ENCODE results near the gene PSTPIP1. TPM values are rescaled to one million over a fixed set of nuclear protein-coding genes. Genes with fewer than 3 reads are reported as not detected.
A peak's percentile ranks its signal among the peaks of the same experiment; 100 is the strongest.

The PSTPIP1 gene
- total and polyA plus RNA-seq, 10 donors: 31.1 to 150 (median 84.0) TPM

DNA sequence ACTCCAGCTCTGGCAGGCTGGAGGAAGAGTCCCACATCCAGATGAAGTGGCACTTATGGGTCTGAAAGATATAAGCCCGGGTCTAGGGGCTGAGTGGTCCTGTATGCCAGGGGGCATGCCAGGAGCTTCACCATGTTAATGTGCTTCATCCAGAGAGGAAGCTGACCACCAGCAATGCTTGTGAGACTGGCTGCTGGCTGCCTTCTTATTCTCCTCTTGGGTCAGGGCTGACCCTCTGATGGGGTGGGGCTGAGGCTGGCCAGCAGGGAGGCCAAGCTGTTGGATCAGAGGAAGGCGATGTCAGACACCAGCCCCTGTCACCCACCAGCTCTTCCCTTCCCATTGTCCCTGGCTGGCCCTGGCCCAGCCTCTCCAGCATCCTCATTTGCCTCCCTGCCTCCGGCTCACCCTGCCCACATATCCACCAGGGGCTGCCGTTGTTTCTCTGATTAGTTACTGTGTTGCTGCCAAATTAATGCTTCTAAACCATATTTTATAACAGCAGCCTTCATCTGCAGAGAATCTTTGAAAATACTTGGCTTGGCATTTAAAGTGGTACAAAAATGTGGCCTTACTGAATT lies 20.4 kb upstream of the PSTPIP1 start:
- WGBS, 5 donors: 74 to 91% (median 81%) methylated on average over 4 of the region's 4 CpGs
- H3K4me3 ChIP-seq: no peak overlapping the region
- no peak overlapping the region for H3K27ac ChIP-seq
- peaks cover 0 to 33% (median 6%) of the 10 kb centered on the region in 6 donors for H3K4me1 ChIP-seq
- intact Hi-C loops (cut with DNase I; ENCODE audit: low total_unique reads): loop anchor here (10.0 kb wide), 1 partner anchor 50 kb away; no protein-coding TSS in a partner anchor
- H3K36me3 ChIP-seq: no peaks in the 10 kb centered on the region
- TF ChIP-seq POLR2AphosphoS5 (IDR thresholded peaks at IDR 0.05): no peak
- TF ChIP-seq CTCF (IDR thresholded peaks at IDR 0.05 in 8 of 11, conservative IDR thresholded peaks at IDR 0.05 in 3 of 11): no peak
- TF ChIP-seq POLR2A (IDR thresholded peaks at IDR 0.05): no peak
- H3K9me3 ChIP-seq: peaks cover 0 to 6% (median 0%) of the 10 kb centered on the region in 8 donors
- no peak for DNase-seq
- no peaks in the 10 kb centered on the region for H3K27me3 ChIP-seq (replicated peaks in 1 of 7)

DNA sequence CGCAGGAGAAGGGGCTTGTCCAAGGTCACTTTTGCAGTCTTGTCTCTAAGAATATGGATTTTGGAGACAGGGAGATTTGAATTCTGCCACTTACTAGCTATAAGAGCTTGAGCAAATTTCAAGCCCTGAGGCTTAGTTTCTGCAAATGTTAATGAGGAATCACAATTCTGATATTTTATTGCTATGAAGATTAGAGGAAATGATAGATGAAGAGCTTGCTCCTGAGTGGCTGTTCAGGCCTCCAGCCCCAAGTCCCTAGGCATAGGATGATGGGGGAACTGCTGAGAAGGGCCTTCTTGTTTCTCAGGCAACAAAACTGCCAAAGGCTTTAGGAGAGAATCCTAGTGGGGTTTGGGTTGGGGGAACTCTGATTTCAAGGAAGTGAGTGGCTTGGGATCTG lies 18.8 kb upstream of the PSTPIP1 start:
- Histone ChIP-seq H3K27me3 (replicated peaks in 1 of 7) (peaks cover 0 to 3% (median 0%) of the 10 kb centered on the region in 7 donors), H3K36me3 (no peaks in the 10 kb centered on the region), H3K4me3 (no peak overlapping the region), H3K4me1 (peaks cover 0 to 33% (median 6%) of the 10 kb centered on the region in 6 donors), H3K9me3 (peaks cover 0 to 6% (median 0%) of the 10 kb centered on the region in 8 donors), H3K27ac (peak overlapping the region in 3 of 8 donors; percentile 39 to 67 (median 52))
- intact Hi-C loops (cut with DNase I; ENCODE audit: low total_unique reads): loop anchor here (10.0 kb wide), 1 partner anchor 49 kb away; no protein-coding TSS in a partner anchor
- TF ChIP-seq CTCF (IDR thresholded peaks at IDR 0.05 in 8 of 11, conservative IDR thresholded peaks at IDR 0.05 in 3 of 11): no peak
- TF ChIP-seq POLR2A (IDR thresholded peaks at IDR 0.05): no peak
- no peak for TF ChIP-seq POLR2AphosphoS5 (IDR thresholded peaks at IDR 0.05)
- no peak for DNase-seq
- 79 to 94% (median 87%) methylated on average over 1 of the region's 1 CpG for WGBS, 5 donors

- peaks cover 0 to 33% (median 6%) of the 10 kb centered on the region in 6 donors for H3K4me1 ChIP-seq
- H3K27ac ChIP-seq: peak overlapping the region in 3 of 8 donors; percentile 39 to 67 (median 52)
- intact Hi-C loops (cut with DNase I; ENCODE audit: low total_unique reads): loop anchor here (10.0 kb wide), 1 partner anchor 48 kb away; no protein-coding TSS in a partner anchor
- 74 to 79% (median 78%) methylated on average over 5 of the region's 5 CpGs for WGBS, 5 donors
- H3K36me3 ChIP-seq: no peaks in the 10 kb centered on the region
- peaks cover 0 to 6% (median 0%) of the 10 kb centered on the region in 8 donors for H3K9me3 ChIP-seq
- no peak for TF ChIP-seq POLR2A (IDR thresholded peaks at IDR 0.05)
- H3K27me3 ChIP-seq (replicated peaks in 1 of 7): peaks cover 0 to 3% (median 0%) of the 10 kb centered on the region in 7 donors
- H3K4me3 ChIP-seq: no peak overlapping the region
- no peak for DNase-seq
Measured at GRCh38 chr15:76976572-76977270, 18.2 kb upstream of the PSTPIP1 start.

DNA sequence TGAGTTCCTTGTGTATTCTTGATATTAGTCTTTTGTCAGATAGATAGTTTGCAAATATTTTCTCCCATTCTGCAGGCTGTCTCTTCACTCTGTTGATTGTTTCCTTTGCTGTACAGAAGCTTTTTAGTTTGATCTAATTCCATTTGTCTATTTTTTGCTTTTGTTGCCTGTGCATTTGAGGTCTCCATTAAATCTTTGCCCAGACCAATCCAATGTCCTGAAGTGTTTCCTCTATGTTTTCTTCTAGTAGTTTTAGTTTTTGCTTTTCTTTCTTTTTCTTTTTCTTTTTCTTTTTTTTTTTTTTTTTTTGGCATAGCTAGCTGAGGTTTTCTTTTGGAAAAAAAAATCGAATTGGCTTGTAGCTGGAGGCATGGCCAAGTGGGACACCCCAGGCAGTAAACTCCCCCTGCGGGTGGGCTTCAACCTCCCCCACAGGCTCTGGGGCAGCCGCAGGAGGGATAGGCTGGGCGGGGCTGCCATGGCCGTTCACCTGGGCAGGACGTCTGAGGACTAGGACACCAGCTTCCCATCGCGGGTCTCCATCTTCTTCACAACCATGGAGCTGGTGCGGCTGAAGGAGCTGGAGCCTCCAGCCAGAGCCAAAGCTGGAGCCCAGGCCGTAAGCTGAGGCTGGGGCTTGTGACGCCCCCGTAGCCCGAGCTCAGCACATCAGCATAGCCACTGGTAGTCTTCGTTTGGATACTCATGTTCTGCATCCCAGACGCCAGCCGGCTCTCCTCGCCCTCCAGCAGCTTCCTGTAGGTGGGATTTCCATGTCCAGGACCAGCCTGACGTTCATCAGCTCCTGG lies 16.2 kb upstream of the PSTPIP1 start:
- 92 to 97% (median 94%) methylated on average over 10 to 18 of the region's 18 CpGs for WGBS, 5 donors
- intact Hi-C loops (cut with DNase I; ENCODE audit: low total_unique reads): loop anchor here (10.0 kb wide), 1 partner anchor 46 kb away; no protein-coding TSS in a partner anchor
- H3K27ac ChIP-seq: no peak overlapping the region
- no peak overlapping the region for H3K4me3 ChIP-seq
- TF ChIP-seq CTCF (IDR thresholded peaks at IDR 0.05 in 8 of 11, conservative IDR thresholded peaks at IDR 0.05 in 3 of 11) (no peak), POLR2AphosphoS5 (IDR thresholded peaks at IDR 0.05) (no peak), POLR2A (IDR thresholded peaks at IDR 0.05) (no peak)
- peaks cover 0 to 6% (median 0%) of the 10 kb centered on the region in 8 donors for H3K9me3 ChIP-seq
- peaks cover 0 to 3% (median 0%) of the 10 kb centered on the region in 7 donors for H3K27me3 ChIP-seq (replicated peaks in 1 of 7)
- no peak for DNase-seq
- H3K4me1 ChIP-seq: peaks cover 0 to 42% (median 5%) of the 10 kb centered on the region in 6 donors
- no peaks in the 10 kb centered on the region for H3K36me3 ChIP-seq

Measured in spleen (tissue), 11 donors.